Right atrium auricular region (tissue), 2 donors: ENCODE results near the gene ANKS1B. TPM values are rescaled to one million over a fixed set of nuclear protein-coding genes. Genes with fewer than 3 reads are reported as not detected.

ENCODE experiments used
- DNase-seq: peaks from one replicate; pipeline ENCODE4 v3.0.0-alpha.2; 2019; ENCODE audit warnings: low spot score
- H3K27ac ChIP-seq, 2 donors: fragments of 200-600 bp; sonication (generic); 1 replicate in 1 of 2; 2 replicates in 1 of 2; pipeline ENCODE4 v1.5.1; 2016 to 2019
- H3K27me3 ChIP-seq, 2 donors: fragments of 200-600 bp; sonication (generic); one replicate each; pipeline versions ENCODE4 v1.5.1 to v1.6.0; 2017 to 2019
- H3K36me3 ChIP-seq: fragments of 200-600 bp; sonication (generic); one replicate; pipeline ENCODE4 v1.5.1; 2016
- H3K4me1 ChIP-seq, 2 donors: fragments of 200-600 bp; sonication (generic); one replicate each; pipeline versions ENCODE4 v1.5.1 to v1.6.0; 2017 to 2019
- H3K4me3 ChIP-seq, 2 donors: fragments of 200-600 bp; sonication (generic); 1 replicate in 1 of 2; 2 replicates in 1 of 2; pipeline ENCODE4 v1.5.1; 2017 to 2019; ENCODE audit warnings: mild to moderate bottlenecking in 1 of 2, moderate library complexity in 1 of 2
- H3K9me3 ChIP-seq, 2 donors: fragments of 200-600 bp; sonication (generic); one replicate each; pipeline ENCODE4 v1.5.1; 2019
- total RNA-seq, 2 donors: library from RNA; depleted of rRNA; stranded (reverse); fragments of >200 nt; gene quantifications; one replicate each; pipeline ENCODE4 v1.1.0, GENCODE V29; 2016
- TF ChIP-seq, protein P1 (sequence below), 2 donors: fragments of 200-600 bp; sonication (generic); IDR thresholded peaks; one replicate each; pipeline ENCODE4 v1.5.1; 2019; ENCODE audit warnings: antibody characterized with exemption in 2 of 2

Gene ANKS1B
- total RNA-seq, 2 donors from 2014 or later: 2.4 to 3.1 TPM

- no peak for DNase-seq
- H3K36me3 ChIP-seq: no peaks in the 10 kb centered on the region
- TF ChIP-seq, protein P1, sequence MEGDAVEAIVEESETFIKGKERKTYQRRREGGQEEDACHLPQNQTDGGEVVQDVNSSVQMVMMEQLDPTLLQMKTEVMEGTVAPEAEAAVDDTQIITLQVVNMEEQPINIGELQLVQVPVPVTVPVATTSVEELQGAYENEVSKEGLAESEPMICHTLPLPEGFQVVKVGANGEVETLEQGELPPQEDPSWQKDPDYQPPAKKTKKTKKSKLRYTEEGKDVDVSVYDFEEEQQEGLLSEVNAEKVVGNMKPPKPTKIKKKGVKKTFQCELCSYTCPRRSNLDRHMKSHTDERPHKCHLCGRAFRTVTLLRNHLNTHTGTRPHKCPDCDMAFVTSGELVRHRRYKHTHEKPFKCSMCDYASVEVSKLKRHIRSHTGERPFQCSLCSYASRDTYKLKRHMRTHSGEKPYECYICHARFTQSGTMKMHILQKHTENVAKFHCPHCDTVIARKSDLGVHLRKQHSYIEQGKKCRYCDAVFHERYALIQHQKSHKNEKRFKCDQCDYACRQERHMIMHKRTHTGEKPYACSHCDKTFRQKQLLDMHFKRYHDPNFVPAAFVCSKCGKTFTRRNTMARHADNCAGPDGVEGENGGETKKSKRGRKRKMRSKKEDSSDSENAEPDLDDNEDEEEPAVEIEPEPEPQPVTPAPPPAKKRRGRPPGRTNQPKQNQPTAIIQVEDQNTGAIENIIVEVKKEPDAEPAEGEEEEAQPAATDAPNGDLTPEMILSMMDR (IDR thresholded peaks at IDR 0.05): no peak
- H3K27me3 ChIP-seq: no peaks in the 10 kb centered on the region
- no peaks in the 10 kb centered on the region for H3K4me1 ChIP-seq
- H3K4me3 ChIP-seq: no peak overlapping the region
- no peak overlapping the region for H3K27ac ChIP-seq
- no peaks in the 10 kb centered on the region for H3K9me3 ChIP-seq
These were observed 892.5 kb downstream of the ANKS1B start for GRCh38 chr12:99092100-99092851.

- Histone ChIP-seq H3K36me3 (no peaks in the 10 kb centered on the region), H3K27ac (no peak overlapping the region), H3K4me3 (no peak overlapping the region), H3K4me1 (no peaks in the 10 kb centered on the region), H3K9me3 (no peaks in the 10 kb centered on the region), H3K27me3 (no peaks in the 10 kb centered on the region)
- TF ChIP-seq, protein P1 (IDR thresholded peaks at IDR 0.05): no peak
- no peak for DNase-seq
These were observed 897.5 kb downstream of the ANKS1B start for GRCh38 chr12:99087278-99087677.

DNA sequence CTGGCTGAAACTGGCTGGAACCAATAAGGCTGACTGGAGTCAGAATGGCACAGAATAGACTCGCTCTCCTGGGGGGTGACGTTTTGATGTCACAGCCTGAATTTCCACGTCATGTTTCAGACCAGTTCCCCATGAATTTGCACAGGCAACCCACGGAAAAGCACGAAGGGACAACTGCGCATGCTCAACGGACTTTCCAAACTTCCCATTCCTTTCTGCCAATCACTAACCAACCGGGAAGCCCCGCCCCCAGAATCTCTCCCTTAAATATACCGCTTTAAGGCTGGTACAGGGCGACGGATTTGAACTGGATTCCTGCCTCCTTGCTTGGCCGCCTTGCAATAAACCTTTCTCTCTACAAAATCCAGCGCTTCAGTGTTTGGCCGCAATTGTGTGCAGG lies 904.9 kb downstream of the ANKS1B start:
- TF ChIP-seq, protein P1 (IDR thresholded peaks at IDR 0.05): no peak
- no peak overlapping the region for H3K4me3 ChIP-seq

DNA sequence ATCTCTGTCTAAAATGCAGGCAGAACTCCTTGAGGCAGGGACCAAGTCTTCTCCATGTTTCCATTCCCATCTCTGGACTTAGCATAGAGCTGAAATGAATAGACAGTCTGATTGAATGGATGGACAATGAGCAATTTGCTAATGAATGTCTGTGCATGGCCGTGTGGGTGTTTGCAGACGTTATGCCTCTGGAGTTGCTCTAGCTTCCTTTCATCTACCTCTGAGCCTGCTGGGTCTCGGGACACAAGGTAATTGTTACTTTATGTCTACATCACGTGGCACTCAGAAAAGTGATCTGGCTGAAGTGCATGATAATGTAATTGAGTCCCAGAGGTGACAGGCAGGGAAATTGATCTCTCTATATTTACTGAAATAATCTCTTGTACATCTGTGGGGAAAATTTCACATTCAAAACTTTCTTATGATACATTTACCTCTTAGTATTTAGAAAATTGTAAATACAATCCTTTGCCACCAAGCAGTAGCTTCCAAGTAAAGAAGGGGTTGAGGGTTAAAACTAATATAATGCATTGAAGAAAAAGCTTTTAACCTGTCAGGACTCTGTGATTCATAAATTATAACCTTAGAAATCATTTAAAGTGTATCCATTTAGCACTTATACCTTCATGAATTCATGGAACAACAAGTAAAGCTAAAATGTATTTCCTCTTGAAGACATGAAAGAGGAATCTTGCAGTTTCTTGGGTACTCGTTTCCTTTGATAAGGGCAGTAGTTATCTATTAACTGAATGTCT lies 915.6 kb downstream of the ANKS1B start:
- H3K27ac ChIP-seq: no peak overlapping the region
- no peaks in the 10 kb centered on the region for H3K27me3 ChIP-seq
- no peak for DNase-seq
- no peaks in the 10 kb centered on the region for H3K4me1 ChIP-seq
- H3K4me3 ChIP-seq: no peak overlapping the region
- no peaks in the 10 kb centered on the region for H3K36me3 ChIP-seq
- H3K9me3 ChIP-seq: no peaks in the 10 kb centered on the region
- TF ChIP-seq, protein P1 (IDR thresholded peaks at IDR 0.05): no peak

More for the DNA sequence above, 904.9 kb downstream of the ANKS1B start:
- Histone ChIP-seq H3K4me1 (no peaks in the 10 kb centered on the region), H3K27ac (no peak overlapping the region), H3K27me3 (no peaks in the 10 kb centered on the region), H3K9me3 (no peaks in the 10 kb centered on the region), H3K36me3 (no peaks in the 10 kb centered on the region)
- no peak for DNase-seq

DNA sequence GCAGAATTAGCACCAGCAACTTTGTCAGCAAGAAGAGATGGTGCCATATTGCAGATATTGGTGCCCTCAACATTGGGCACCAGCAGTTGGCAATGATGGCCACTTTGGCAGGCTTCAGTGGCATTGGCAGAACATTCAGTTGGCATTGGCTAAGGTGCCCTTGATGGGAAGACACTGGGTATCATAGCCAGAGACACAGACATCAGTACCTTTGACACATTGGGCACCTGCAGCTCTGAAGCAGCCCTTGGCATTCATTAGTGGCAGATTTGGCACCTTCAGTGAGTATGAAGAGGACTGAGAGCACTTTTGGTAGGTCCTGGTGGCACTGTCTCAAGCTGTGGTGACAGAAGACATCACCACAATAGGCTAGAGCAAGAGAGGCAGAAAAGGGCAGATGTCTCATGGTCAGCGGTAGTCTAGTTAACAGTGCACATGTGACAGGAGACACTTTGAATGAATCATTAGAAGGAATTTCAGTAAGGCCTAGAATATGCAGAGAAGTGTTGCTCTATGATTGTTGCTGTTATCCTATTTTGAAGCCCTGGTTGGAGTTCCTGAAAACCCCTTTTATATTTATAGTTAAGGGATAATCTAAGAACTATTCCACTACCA lies 917.5 kb downstream of the ANKS1B start:
- TF ChIP-seq, protein P1 (IDR thresholded peaks at IDR 0.05): no peak
- H3K36me3 ChIP-seq: no peaks in the 10 kb centered on the region
- H3K4me1 ChIP-seq: no peaks in the 10 kb centered on the region
- H3K27me3 ChIP-seq: no peaks in the 10 kb centered on the region
- no peak overlapping the region for H3K4me3 ChIP-seq
- no peaks in the 10 kb centered on the region for H3K9me3 ChIP-seq
- no peak for DNase-seq
- no peak overlapping the region for H3K27ac ChIP-seq
